SK-N-SH treated with all-trans-retinoic acid at 6 μM for 48 hours (cell line): ENCODE measurements around the gene BANP.

Experiments
- ATAC-seq: fragments of 200-7000 bp; cut with Tn5 transposase; 3 replicates; pipeline ENCODE4 v1.9.1; 2020; ENCODE audit warnings: mild to moderate bottlenecking, moderate library complexity
- ARNTL ChIP-seq: fragments of 450-650 bp; formaldehyde crosslinking; IDR thresholded peaks from 2 replicates; pipeline ENCODE4 v1.5.0; 2020; ENCODE audit warnings: low read depth, mild to moderate bottlenecking, moderate library complexity, borderline replicate concordance
- CREB5 ChIP-seq: fragments of 250-450 bp; sonication (Bioruptor Pico); IDR thresholded peaks from 2 replicates; pipeline ENCODE4 v1.5.1; 2020; ENCODE audit warnings: low read depth, mild to moderate bottlenecking, moderate library complexity
- CSRNP3 ChIP-seq: fragments of 250-450 bp; sonication (Bioruptor Pico); IDR thresholded peaks from 2 replicates; pipeline ENCODE4 v1.5.1; 2021; ENCODE audit warnings: mild to moderate bottlenecking, moderate library complexity
- ESRRG ChIP-seq: fragments of 250-450 bp; sonication (Bioruptor Pico); IDR thresholded peaks from 2 replicates; pipeline ENCODE4 v1.6.1; 2021; ENCODE audit warnings: mild to moderate bottlenecking
- GLIS3 ChIP-seq: fragments of 250-450 bp; sonication (Bioruptor Pico); IDR thresholded peaks from 2 replicates; pipeline ENCODE4 v1.5.0; 2020; ENCODE audit warnings: mild to moderate bottlenecking, moderate library complexity
- ISL1 ChIP-seq: fragments of 250-450 bp; sonication (Bioruptor Pico); IDR thresholded peaks from 2 replicates; pipeline ENCODE4 v2.1.2; 2022; ENCODE audit warnings: mild to moderate bottlenecking, moderate library complexity
- OSR1 ChIP-seq: fragments of 250-450 bp; sonication (Bioruptor Pico); IDR thresholded peaks from 2 replicates; pipeline ENCODE4 v1.8.0; 2022; ENCODE audit warnings: moderate library complexity, mild to moderate bottlenecking, inconsistent platforms
- PATZ1 ChIP-seq: fragments of 250-450 bp; sonication (Bioruptor Pico); IDR thresholded peaks from 2 replicates; pipeline ENCODE4 v1.8.0; 2020; ENCODE audit warnings: mild to moderate bottlenecking, moderate library complexity, borderline replicate concordance
- PPARA ChIP-seq: fragments of 250-450 bp; sonication (Bioruptor Pico); IDR thresholded peaks from 2 replicates; pipeline ENCODE4 v1.5.0; 2020; ENCODE audit warnings: mild to moderate bottlenecking, borderline replicate concordance
- RARB ChIP-seq: fragments of 250-450 bp; sonication (Bioruptor Pico); IDR thresholded peaks from 2 replicates; pipeline ENCODE4 v1.8.0; 2021; ENCODE audit warnings: mild to moderate bottlenecking, moderate library complexity
- TCF4 ChIP-seq: fragments of 250-450 bp; sonication (Bioruptor Pico); IDR thresholded peaks from 2 replicates; pipeline ENCODE4 v1.8.0; 2021; ENCODE audit warnings: mild to moderate bottlenecking, moderate library complexity, borderline replicate concordance
- TOX ChIP-seq: fragments of 250-450 bp; sonication (Bioruptor Pico); IDR thresholded peaks from 2 replicates; pipeline ENCODE4 v1.8.0; 2021; ENCODE audit warnings: mild to moderate bottlenecking, moderate library complexity, borderline replicate concordance
- TSHZ2 ChIP-seq: fragments of 250-450 bp; sonication (Bioruptor Pico); IDR thresholded peaks from 2 replicates; pipeline ENCODE4 v1.5.0; 2020; ENCODE audit warnings: mild to moderate bottlenecking, moderate library complexity
- ZC3H10 ChIP-seq: fragments of 250-450 bp; sonication (Bioruptor Pico); IDR thresholded peaks from 2 replicates; pipeline ENCODE4 v1.5.1; 2021; ENCODE audit warnings: mild to moderate bottlenecking, moderate library complexity
- ZFP3 ChIP-seq: fragments of 250-450 bp; sonication (Bioruptor Pico); IDR thresholded peaks from 2 replicates; pipeline ENCODE4 v1.5.0; 2020; ENCODE audit warnings: mild to moderate bottlenecking, moderate library complexity
- ZFP30 ChIP-seq: fragments of 450-650 bp; formaldehyde crosslinking; IDR thresholded peaks from 2 replicates; pipeline ENCODE4 v1.5.0; 2022; ENCODE audit warnings: mild to moderate bottlenecking, moderate library complexity
- ZNF565 ChIP-seq: fragments of 450-650 bp; formaldehyde crosslinking; conservative IDR thresholded peaks from 2 replicates; pipeline ENCODE4 v1.5.0; 2020; ENCODE audit warnings: low read depth, mild to moderate bottlenecking, moderate library complexity

Gene BANP

GRCh38 chr16:87974178-87974577 is 22.9 kb downstream of the BANP start (continued):
- TF ChIP-seq PATZ1 (CRISPR knock-in tag) = no peak
- TF ChIP-seq, all 23 proteins: peak for 0

GRCh38 chr16:87976665-87977064 is 25.4 kb downstream of the BANP start:
- TF ChIP-seq ZC3H10 (no peak), ESRRG (no peak), OSR1 (CRISPR knock-in tag) (no peak), TCF4 (no peak), RARB (CRISPR knock-in tag) (no peak), CREB5 (CRISPR knock-in tag) (no peak), TOX (CRISPR knock-in tag) (no peak), TSHZ2 (no peak), PPARA (CRISPR knock-in tag) (no peak), PATZ1 (CRISPR knock-in tag) (no peak), GLIS3 (no peak), ARNTL (CRISPR knock-in tag) (no peak), ISL1 (CRISPR knock-in tag) (no peak), ZFP30 (CRISPR knock-in tag) (no peak), ZFP3 (CRISPR knock-in tag) (no peak), CSRNP3 (CRISPR knock-in tag) (no peak), ZNF565 (no peak)
- TF ChIP-seq, all 23 proteins: peak for 0
- no peak for ATAC-seq

GRCh38 chr16:87978127-87978526 is 26.9 kb downstream of the BANP start:
- no peak for TF ChIP-seq TSHZ2
- TF ChIP-seq, all 23 proteins: peak for 0
- no peak for ATAC-seq
